ENCODE measurements around the gene WASF1.

Gene WASF1

DNA sequence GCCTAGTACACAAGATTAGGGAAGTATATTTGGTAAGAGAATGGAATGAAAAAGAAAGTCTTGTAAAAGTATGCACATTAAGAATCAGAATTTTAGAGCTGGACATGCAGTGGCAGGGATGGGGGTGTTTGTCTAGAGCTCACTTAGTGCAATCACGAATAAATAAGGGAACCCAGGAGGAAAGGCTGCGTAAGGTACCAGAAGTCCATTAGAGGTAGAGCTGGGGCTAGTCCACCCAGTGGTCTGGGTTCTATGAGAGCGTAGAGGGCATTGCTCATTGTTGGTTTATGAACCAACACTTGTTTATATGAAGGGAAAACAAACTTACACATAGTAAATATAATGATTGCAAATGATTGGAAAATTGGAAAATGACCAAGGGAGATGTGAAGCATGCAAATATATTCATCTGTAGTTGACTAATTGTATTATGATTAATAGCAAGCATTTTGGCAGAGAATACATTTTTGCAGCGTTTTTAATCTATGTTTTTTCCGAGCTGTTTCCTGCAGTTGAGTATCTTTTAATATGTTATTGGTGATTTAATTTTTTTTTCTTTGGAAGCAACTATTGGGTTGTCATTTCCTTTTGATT lies 3.9 kb upstream of the WASF1 start:
- Histone ChIP-seq H3K9ac (ENCODE audit: low read length) (no peak overlapping the region), H3K79me2 (ENCODE audit: low read length) (peaks cover 78% of the 10 kb centered on the region), H3K9me3 (ENCODE audit: insufficient read depth, low read length) (no peaks in the 10 kb centered on the region), H3K36me3 (replicated peaks; ENCODE audit: low read depth, low read length) (no peaks in the 10 kb centered on the region), H2AFZ (ENCODE audit: low read depth, low read length) (no peak overlapping the region), H3K27me3 (ENCODE audit: low read depth, low read length) (no peaks in the 10 kb centered on the region), H4K20me1 (ENCODE audit: insufficient read depth, low read length) (peaks cover 25% of the 10 kb centered on the region), H3K27ac (ENCODE audit: low read length) (no peak overlapping the region), H3K4me3 (ENCODE audit: low read length) (no peak overlapping the region), H3K4me1 (ENCODE audit: low read length) (peaks cover 13% of the 10 kb centered on the region), H3K4me2 (ENCODE audit: low read length) (no peak overlapping the region)
- no peak for TF ChIP-seq EZH2phosphoT487 (IDR thresholded peaks at IDR 0.05; ENCODE audit: low read depth)
- TF ChIP-seq, protein P1, sequence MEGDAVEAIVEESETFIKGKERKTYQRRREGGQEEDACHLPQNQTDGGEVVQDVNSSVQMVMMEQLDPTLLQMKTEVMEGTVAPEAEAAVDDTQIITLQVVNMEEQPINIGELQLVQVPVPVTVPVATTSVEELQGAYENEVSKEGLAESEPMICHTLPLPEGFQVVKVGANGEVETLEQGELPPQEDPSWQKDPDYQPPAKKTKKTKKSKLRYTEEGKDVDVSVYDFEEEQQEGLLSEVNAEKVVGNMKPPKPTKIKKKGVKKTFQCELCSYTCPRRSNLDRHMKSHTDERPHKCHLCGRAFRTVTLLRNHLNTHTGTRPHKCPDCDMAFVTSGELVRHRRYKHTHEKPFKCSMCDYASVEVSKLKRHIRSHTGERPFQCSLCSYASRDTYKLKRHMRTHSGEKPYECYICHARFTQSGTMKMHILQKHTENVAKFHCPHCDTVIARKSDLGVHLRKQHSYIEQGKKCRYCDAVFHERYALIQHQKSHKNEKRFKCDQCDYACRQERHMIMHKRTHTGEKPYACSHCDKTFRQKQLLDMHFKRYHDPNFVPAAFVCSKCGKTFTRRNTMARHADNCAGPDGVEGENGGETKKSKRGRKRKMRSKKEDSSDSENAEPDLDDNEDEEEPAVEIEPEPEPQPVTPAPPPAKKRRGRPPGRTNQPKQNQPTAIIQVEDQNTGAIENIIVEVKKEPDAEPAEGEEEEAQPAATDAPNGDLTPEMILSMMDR (IDR thresholded peaks at IDR 0.05; ENCODE audit: low read depth, low read length) = no peak

GRCh38 chr6:110181131-110182030 lies 1.9 kb upstream of the WASF1 start:
- Histone ChIP-seq H2AFZ (ENCODE audit: low read depth, low read length) (no peak overlapping the region), H3K27me3 (ENCODE audit: low read depth, low read length) (no peaks in the 10 kb centered on the region), H4K20me1 (ENCODE audit: insufficient read depth, low read length) (peaks cover 25% of the 10 kb centered on the region), H3K79me2 (ENCODE audit: low read length) (peaks cover 62% of the 10 kb centered on the region), H3K36me3 (replicated peaks; ENCODE audit: low read depth, low read length) (no peaks in the 10 kb centered on the region), H3K4me2 (ENCODE audit: low read length) (peak overlapping the region; percentile 92), H3K27ac (ENCODE audit: low read length) (peak overlapping the region; percentile 39), H3K4me3 (ENCODE audit: low read length) (peak overlapping the region; percentile 94), H3K9ac (ENCODE audit: low read length) (peak overlapping the region; percentile 80), H3K4me1 (ENCODE audit: low read length) (peaks cover 17% of the 10 kb centered on the region), H3K9me3 (ENCODE audit: insufficient read depth, low read length) (no peaks in the 10 kb centered on the region)
- TF ChIP-seq, protein P1 (IDR thresholded peaks at IDR 0.05; ENCODE audit: low read depth, low read length) = no peak
- TF ChIP-seq EZH2phosphoT487 (IDR thresholded peaks at IDR 0.05; ENCODE audit: low read depth) = no peak

DNA sequence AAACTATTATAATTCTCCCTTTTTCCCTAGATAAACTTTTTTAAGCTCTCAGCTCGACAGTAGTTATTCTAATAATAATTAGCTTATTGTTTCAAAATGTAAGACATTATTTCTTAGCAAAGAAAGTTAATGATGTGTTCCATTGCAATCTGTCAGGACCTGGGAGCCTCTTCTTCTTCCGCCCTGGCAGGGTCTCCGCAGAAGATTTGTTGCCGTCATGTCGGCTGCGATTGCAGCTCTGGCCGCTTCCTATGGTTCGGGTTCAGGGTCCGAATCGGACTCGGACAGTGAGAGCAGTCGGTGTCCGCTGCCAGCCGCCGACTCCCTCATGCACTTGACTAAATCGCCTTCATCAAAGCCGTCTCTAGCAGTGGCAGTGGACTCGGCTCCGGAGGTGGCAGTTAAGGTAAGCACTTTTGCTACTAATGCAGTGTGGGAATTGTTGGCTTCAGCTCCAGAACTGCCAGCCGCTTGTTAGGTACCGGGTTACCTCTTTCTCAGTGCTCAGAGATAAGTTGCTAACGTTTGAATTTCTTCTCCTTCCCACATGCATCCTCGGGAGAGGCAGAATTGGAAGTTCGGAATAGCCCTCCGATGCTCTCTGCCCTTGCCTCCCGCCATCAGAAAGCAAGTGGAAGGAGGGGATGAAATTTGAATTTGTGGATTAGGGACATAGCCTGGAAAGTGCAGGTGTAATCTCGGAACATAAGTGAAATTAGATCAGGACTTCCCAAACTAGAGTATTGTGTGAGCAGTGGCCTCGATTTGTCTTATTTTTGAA lies 948 bp upstream of the WASF1 start, which contains the start of gene CDC40:
CDC40 (plus strand) TSS at position 200 of the 781 bp plus-strand sequence; CDS start at position 218, 18 bp downstream.
- TF ChIP-seq, protein P1 (IDR thresholded peaks at IDR 0.05; ENCODE audit: low read depth, low read length) = no peak
- TF ChIP-seq EZH2phosphoT487 (IDR thresholded peaks at IDR 0.05; ENCODE audit: low read depth) = no peak
- no peaks in the 10 kb centered on the region for H3K36me3 ChIP-seq (replicated peaks; ENCODE audit: low read depth, low read length)
- peak within 1 kb of the TSS; percentile 92 for H3K4me2 ChIP-seq (ENCODE audit: low read length)
- H3K79me2 ChIP-seq (ENCODE audit: low read length) = peaks cover 53% of the 10 kb centered on the region
- H3K27me3 ChIP-seq (ENCODE audit: low read depth, low read length) = no peaks in the 10 kb centered on the region
- peak within 1 kb of the TSS; percentile 80 for H3K9ac ChIP-seq (ENCODE audit: low read length)
- H2AFZ ChIP-seq (ENCODE audit: low read depth, low read length) = peak within 1 kb of the TSS; percentile 83
- peak within 1 kb of the TSS; percentile 51 for H3K27ac ChIP-seq (ENCODE audit: low read length)
- peaks cover 17% of the 10 kb centered on the region for H3K4me1 ChIP-seq (ENCODE audit: low read length)
- no peaks in the 10 kb centered on the region for H3K9me3 ChIP-seq (ENCODE audit: insufficient read depth, low read length)
- peak within 1 kb of the TSS; percentile 94 for H3K4me3 ChIP-seq (ENCODE audit: low read length)
- peaks cover 22% of the 10 kb centered on the region for H4K20me1 ChIP-seq (ENCODE audit: insufficient read depth, low read length)
